HL-60 (cell line): Measurements from ENCODE around the gene VWA3B.

Source experiments
- DNase-seq, 2 experiments: peaks; one replicate each; pipeline ENCODE4 v3.0.0-alpha.2; 2010 to 2020; ENCODE audit warnings: low read depth in 1 of 2, low spot score in 1 of 2
- H3K27ac ChIP-seq: fragments of 250-450 bp; sonication (Bioruptor Pico); replicated peaks from 2 replicates; pipeline ENCODE4 v1.5.1; 2020; ENCODE audit warnings: mild to moderate bottlenecking, moderate library complexity
- H3K27me3 ChIP-seq: fragments of 250-450 bp; sonication (Bioruptor Pico); 2 replicates; pipeline ENCODE4 v1.5.1; 2021; ENCODE audit warnings: mild to moderate bottlenecking, moderate library complexity; ENCODE audit not compliant: insufficient read depth, poor library complexity, severe bottlenecking
- H3K4me3 ChIP-seq: replicated peaks from 2 replicates; pipeline ENCODE4 v1.5.1; 2011; ENCODE audit warnings: mild to moderate bottlenecking, control low read depth, low read length; ENCODE audit not compliant: insufficient read depth
- GABPA ChIP-seq: IDR thresholded peaks from 2 replicates; pipeline ENCODE4 v1.6.1; 2012; ENCODE audit warnings: low read depth
- POLR2AphosphoS5 ChIP-seq: IDR thresholded peaks from 2 replicates; pipeline ENCODE4 v1.6.1; 2012; ENCODE audit warnings: low read depth
- SPI1 ChIP-seq: IDR thresholded peaks from 2 replicates; pipeline ENCODE4 v1.6.1; 2012; ENCODE audit warnings: low read depth, mild to moderate bottlenecking, borderline replicate concordance
- TF ChIP-seq, protein P1 (sequence below): IDR thresholded peaks from 2 replicates; pipeline ENCODE4 v1.6.1; 2012; ENCODE audit warnings: low read depth; ENCODE audit not compliant: insufficient replicate concordance
- TF ChIP-seq, protein P2 (sequence below): IDR thresholded peaks from one replicate; pipeline ENCODE4 v1.5.1; 2011; ENCODE audit warnings: low read length, control low read depth, inconsistent platforms; ENCODE audit not compliant: insufficient read depth

The VWA3B gene

DNA sequence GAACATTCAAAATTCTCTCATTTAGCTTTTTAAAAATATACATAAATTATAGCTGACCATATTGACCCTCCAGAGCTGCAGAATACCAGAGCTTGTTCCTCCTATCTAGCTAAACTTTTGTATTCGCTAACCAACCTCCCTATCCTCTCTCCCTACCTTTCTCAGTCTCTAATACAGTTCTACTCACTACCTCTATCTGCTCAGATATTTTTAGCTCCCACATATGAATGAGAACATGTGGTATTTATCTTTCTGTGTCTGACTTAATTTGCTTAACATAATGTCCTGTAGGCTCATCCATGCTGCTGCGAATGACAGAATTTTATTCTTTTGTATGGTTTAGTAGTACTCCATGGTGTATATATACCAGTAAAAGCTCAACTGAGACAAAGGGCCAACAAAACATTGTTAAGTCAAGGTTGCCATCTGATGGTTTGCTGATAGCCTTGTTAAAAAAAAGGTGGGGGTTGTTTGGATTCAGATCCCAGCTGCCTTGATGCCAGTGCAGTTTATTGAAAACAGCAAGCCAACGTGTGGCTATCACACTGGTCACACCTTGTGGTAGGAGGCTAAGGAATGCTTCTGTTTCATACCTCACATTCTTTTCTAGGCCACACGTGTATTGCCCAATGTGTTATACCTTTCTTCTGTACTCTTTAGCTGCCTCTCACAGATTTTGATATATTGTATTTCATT lies 101.5 kb downstream of the VWA3B start:
- TF ChIP-seq, protein P1, sequence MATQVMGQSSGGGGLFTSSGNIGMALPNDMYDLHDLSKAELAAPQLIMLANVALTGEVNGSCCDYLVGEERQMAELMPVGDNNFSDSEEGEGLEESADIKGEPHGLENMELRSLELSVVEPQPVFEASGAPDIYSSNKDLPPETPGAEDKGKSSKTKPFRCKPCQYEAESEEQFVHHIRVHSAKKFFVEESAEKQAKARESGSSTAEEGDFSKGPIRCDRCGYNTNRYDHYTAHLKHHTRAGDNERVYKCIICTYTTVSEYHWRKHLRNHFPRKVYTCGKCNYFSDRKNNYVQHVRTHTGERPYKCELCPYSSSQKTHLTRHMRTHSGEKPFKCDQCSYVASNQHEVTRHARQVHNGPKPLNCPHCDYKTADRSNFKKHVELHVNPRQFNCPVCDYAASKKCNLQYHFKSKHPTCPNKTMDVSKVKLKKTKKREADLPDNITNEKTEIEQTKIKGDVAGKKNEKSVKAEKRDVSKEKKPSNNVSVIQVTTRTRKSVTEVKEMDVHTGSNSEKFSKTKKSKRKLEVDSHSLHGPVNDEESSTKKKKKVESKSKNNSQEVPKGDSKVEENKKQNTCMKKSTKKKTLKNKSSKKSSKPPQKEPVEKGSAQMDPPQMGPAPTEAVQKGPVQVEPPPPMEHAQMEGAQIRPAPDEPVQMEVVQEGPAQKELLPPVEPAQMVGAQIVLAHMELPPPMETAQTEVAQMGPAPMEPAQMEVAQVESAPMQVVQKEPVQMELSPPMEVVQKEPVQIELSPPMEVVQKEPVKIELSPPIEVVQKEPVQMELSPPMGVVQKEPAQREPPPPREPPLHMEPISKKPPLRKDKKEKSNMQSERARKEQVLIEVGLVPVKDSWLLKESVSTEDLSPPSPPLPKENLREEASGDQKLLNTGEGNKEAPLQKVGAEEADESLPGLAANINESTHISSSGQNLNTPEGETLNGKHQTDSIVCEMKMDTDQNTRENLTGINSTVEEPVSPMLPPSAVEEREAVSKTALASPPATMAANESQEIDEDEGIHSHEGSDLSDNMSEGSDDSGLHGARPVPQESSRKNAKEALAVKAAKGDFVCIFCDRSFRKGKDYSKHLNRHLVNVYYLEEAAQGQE: no peak
- TF ChIP-seq GABPA: no peak
- no peak for TF ChIP-seq POLR2AphosphoS5
- TF ChIP-seq, protein P2, sequence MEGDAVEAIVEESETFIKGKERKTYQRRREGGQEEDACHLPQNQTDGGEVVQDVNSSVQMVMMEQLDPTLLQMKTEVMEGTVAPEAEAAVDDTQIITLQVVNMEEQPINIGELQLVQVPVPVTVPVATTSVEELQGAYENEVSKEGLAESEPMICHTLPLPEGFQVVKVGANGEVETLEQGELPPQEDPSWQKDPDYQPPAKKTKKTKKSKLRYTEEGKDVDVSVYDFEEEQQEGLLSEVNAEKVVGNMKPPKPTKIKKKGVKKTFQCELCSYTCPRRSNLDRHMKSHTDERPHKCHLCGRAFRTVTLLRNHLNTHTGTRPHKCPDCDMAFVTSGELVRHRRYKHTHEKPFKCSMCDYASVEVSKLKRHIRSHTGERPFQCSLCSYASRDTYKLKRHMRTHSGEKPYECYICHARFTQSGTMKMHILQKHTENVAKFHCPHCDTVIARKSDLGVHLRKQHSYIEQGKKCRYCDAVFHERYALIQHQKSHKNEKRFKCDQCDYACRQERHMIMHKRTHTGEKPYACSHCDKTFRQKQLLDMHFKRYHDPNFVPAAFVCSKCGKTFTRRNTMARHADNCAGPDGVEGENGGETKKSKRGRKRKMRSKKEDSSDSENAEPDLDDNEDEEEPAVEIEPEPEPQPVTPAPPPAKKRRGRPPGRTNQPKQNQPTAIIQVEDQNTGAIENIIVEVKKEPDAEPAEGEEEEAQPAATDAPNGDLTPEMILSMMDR: no peak
- TF ChIP-seq SPI1: no peak
- H3K4me3 ChIP-seq: no peak overlapping the region
- DNase-seq: no peak
- no peak overlapping the region for H3K27ac ChIP-seq
- H3K27me3 ChIP-seq: peaks cover 2% of the 10 kb centered on the region

DNA sequence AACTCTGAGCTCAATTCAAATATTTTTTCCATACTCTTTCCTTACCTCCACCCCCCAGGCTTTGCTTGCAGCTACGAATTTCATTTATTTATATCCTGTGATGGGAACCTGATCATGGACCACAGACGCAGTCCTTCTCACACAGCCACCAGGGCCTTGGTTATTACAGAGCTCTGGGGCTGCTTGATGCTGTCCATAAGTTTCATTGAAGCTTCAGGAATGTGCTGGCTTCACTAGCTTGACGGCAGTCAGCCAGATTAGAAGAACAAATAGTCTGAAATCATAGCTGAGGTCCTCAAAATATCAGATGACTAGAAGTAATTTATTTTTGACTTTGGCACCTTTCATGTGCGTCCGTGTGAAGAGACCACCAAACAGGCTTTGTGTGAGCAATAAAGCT lies 104.9 kb downstream of the VWA3B start:
- H3K27ac ChIP-seq: no peak overlapping the region
- TF ChIP-seq, protein P1: no peak
- TF ChIP-seq SPI1 (no peak), POLR2AphosphoS5 (no peak), GABPA (no peak)
- TF ChIP-seq, protein P2: no peak
- H3K4me3 ChIP-seq: no peak overlapping the region
- H3K27me3 ChIP-seq: peaks cover 6% of the 10 kb centered on the region
- DNase-seq: no peak

DNA sequence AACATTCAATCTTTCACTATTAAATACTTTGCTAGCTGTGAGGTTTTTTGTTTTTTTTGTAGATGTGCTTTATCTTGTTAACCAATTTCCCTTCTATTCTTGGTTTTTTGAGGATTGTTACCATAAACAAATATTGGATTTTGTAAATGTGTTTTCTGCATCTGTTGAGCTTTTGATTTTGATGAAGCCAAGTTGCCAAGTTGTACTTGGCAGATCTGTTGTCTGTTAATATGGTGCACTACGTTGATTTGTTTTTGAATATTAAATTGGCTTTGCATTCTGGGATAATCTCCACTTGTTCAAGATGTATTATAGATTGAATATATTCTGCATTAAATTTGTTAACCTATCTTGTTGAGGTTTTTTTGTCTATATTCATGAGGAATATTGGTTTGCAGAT lies 114.6 kb downstream of the VWA3B start:
- Histone ChIP-seq H3K27ac (no peak overlapping the region), H3K27me3 (peaks cover 7% of the 10 kb centered on the region), H3K4me3 (no peak overlapping the region)
- no peak for DNase-seq
- TF ChIP-seq GABPA (no peak), POLR2AphosphoS5 (no peak), SPI1 (no peak)
- TF ChIP-seq, protein P2: no peak
- TF ChIP-seq, protein P1: no peak
